HG02678 (cell line): ENCODE results near the gene ADGRB3.

Experiments used
- ATAC-seq: cut with Tn5 transposase; IDR thresholded peaks from one replicate; pipeline ENCODE4 v1.9.1; 2021; ENCODE audit warnings: mild to moderate bottlenecking, moderate library complexity; ENCODE audit not compliant: unreplicated experiment

The ADGRB3 gene

GRCh38 chr6:68697394-68697793 is 62.3 kb downstream of the ADGRB3 start:
- no peak for ATAC-seq

- no peak for ATAC-seq
Observed at GRCh38 chr6:68701159-68701558, 66.1 kb downstream of the ADGRB3 start.

- ATAC-seq = no peak
Observed at GRCh38 chr6:68704485-68704884, 69.4 kb downstream of the ADGRB3 start.

GRCh38 chr6:68709091-68709490 is 74.0 kb downstream of the ADGRB3 start:
- ATAC-seq = no peak

DNA sequence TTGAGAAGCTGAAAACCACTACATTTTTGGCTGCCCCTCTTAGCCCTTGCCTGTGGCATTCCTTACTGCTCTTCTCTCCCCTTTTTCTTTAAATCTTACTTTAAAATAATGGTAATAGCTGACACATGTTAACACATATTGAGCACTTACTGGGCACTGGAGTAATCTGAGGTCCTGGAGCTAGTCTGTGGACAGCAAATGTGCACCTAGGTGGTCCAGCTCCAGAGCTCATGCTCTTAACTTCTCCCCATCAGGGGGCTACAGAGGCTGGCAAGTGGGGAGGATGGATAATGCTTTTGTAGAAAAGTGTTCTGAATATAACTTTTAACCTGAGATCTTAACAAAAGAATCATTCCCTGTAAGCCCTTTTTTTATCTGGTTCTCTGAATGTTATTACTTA is 74.8 kb downstream of the ADGRB3 start:
- no peak for ATAC-seq

- no peak for ATAC-seq
Observed at GRCh38 chr6:68710496-68710895, 75.4 kb downstream of the ADGRB3 start.

GRCh38 chr6:68710916-68711315 is 75.8 kb downstream of the ADGRB3 start:
- ATAC-seq = no peak

DNA sequence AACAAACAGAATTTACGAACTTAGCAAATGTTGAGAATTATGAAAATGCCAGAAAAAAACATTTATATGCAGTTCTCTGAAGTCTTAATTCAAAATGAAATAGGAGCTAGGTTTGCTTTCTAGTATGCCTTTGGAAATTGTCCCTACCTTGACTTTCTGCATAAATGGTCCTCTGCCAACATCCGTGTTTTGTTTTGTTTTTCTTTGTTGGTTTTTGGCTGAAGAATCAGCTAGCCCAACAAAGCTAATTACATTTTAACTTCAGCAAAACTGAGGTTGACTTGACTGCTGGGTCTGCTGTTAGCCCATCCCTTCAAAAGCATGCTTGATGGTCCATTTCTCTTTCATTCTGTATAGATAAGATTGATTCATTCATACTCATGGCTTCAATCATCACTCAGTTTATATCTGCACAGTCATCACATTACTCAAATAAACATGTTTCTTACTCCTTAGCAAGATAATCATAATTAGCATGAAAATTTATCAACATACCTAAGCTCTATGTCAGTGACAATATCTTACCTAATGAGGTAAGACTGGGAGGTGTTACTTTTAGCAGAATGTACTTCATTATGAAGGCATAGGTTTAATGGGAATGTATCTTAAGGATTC is 76.4 kb downstream of the ADGRB3 start:
- no peak for ATAC-seq

GRCh38 chr6:68716620-68717019 is 81.5 kb downstream of the ADGRB3 start:
- no peak for ATAC-seq

DNA sequence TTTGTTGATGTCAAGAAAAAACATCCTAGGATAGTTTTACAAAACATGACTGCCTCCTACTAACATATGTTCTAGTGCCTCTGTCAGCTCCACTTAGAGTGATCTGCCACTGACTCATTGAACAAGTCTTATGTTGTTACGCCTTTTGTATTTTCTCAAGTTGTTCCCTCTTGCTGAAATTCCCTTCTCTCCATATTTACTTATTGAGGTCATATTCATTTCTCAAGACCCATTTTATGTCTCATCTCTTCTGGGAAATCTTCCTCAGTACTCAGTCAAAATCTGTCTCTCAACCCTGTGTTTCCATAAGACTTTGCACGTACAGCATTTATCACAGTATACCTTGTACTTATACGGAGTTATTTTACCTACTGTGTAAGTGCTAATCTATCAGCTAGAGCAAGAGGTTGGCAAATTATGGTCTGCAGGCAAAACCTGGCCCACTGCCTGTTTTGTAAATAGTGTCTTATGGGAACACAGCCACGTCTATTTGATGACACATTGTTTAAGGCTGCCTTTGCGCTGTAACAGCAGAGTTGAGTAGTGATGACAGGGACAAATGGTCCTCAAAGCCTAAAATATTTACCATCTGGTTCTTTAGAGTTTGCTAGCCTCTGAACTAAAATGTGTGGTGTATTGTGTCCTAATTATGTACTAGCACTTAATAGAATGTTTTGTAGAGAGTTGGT is 83.4 kb downstream of the ADGRB3 start:
- ATAC-seq = no peak

DNA sequence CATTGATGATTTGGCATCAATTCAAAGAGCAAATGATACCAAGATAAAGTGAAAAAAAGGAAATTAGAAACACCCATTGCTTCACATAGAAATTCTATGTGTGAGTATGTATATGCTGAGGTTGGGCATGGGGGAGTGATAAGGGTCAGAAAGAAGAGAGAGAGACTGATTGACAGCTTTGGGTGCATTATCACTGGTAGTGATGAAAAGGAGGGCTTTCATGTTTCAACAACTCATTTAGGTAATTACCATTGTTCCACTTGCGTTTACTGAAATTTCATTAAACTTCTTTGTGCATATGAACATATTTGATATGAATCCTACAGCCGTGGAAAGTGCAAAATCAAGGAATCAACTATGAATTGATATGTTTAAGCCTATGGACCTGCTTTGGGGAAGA is 84.7 kb downstream of the ADGRB3 start:
- ATAC-seq = no peak

GRCh38 chr6:68722891-68723527 is 87.9 kb downstream of the ADGRB3 start:
- no peak for ATAC-seq

GRCh38 chr6:68724060-68724459 is 89.0 kb downstream of the ADGRB3 start:
- ATAC-seq = no peak

DNA sequence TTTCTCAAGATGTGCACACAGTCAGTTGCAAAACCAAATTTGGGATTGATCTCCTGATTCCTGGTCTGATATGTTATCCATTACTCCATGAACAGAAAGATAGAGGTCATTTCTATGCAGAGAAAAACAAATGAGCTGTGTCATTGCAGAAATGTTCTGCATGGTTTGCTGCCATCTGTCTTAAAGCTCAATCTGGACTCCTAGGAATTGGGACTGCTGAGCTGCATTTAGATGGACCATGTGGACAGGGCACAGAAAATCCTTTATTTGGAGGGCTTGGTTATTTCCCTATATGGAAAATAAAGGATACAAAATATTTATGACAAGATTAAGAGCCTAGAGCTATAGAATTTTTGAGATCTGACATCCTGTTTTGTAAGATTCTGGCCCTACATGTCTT is 91.3 kb downstream of the ADGRB3 start:
- no peak for ATAC-seq

DNA sequence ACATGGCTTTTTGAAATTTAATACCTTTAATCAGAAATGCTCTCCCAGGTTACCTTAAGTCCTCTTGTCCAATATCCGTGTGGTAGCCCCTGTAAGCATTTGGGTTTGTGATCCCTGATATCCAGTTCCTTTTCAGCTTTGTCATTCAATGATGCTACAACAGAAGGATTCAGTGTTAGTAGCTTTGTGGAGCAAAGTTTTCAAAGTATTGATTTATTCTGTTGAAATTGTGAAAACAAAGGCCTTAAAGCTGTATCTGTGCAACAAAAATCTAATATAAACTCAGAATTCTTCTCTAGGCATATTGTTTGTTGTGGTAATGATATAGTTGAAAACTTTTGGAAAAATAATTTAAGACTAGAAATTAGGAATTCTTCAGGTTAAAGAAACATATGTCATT is 91.9 kb downstream of the ADGRB3 start:
- no peak for ATAC-seq

GRCh38 chr6:68727699-68728098 is 92.6 kb downstream of the ADGRB3 start:
- no peak for ATAC-seq

DNA sequence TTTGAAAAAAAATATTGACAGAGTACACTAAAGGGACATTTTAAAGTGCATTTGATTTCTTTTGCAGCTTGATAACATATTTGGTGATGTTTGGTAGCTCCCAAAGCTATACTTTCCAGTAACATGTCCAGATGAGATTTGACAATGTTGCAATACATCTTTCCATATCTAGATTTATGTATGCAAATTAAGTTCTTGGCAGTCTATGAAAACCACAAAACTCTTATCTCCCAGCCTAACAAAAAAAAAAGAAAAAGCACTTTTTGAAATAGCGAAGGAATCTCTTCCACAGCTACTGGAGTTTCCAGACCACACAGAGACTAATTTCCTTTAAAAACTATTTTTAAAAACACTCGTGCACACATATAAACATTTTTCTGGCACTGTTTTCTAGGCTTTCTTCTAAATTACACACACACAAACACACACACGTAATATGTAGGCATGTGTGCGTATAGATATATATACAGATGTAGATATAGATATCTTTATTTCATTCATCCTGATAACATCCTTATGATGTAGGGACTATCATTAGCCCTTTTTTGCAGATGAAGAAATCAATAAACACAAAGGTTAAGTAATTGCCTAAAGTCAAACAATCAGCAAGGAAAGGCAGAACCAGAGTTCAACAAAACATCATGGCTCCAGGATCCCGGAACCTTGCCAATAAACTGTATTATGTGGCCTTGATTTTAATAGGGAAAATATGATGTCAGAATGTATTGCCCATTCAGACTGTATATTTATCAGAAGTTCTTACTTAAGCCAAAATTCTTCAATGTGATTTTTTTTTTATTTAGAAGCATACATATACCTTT is 93.3 kb downstream of the ADGRB3 start:
- ATAC-seq = no peak

DNA sequence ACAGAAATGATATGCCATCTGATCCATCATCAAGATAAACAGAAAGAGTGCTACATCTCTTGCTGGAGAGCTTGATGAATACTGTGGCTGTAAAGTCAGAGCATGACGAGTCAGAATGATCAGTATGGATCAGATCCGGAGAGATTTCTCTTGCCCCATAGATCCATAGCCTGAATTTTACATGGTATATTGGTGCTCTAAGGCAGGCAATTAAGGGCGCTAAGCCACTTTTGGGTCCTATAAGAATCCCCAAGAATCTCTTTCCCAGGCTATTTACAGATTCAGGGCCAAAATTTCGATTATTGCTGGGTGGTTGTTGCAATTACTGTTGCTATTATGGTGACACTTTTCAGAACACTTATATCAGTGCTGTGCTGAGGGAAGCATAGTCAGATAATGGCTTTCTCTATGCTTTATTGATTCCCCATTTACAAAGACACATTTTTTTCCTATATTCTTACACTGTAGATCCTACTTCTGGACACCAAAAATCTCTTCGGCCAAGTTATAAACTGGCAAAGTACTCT is 94.4 kb downstream of the ADGRB3 start:
- no peak for ATAC-seq

GRCh38 chr6:68730291-68731054 is 95.4 kb downstream of the ADGRB3 start:
- ATAC-seq = no peak

DNA sequence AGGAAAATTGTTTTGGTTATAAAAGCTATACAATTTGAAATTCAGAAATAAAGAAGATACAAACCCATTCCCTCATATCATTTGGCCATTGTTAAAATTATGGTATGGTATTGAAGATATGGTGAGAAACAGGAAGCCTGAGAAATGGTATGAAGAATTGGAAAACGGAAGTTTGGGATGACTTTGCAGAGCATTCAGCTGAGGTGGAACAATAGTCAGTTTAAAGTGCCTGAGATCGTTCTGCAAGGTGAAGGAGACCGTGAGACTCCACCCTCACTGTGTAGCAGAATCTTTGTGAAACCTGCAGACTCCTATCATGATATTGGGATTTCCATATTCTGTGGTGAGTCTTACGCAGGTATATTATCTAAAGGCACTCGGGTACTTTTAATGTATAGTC is 97.3 kb downstream of the ADGRB3 start:
- ATAC-seq = no peak

DNA sequence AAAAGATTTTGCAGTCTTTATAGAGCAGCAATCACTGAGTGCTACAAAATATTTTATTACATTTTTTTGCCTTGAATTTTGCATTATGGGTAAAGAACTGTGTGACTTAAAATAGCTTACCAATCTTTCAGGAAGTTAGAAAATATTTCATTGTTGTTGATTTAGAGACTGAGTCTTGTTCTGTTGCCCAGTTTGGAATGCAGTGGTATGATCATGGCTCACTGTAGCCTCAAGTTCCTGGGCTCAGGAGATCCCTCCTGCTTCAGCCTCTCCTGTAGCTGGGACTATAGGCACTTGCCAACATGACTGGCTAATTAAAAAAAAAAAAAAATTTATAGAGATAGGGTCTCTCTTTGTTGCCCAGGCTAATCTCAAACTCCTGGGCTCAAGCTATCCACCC is 100.8 kb downstream of the ADGRB3 start:
- no peak for ATAC-seq
